ENCODE measurements around the gene VDR. TPM values are rescaled to one million over a fixed set of nuclear protein-coding genes. Genes with fewer than 3 reads are reported as not detected.
A peak's percentile ranks its signal among the peaks of the same experiment; 100 is the strongest.

The VDR gene
- total RNA-seq, 1 donor from 2014 or later = 0.20 TPM

DNA sequence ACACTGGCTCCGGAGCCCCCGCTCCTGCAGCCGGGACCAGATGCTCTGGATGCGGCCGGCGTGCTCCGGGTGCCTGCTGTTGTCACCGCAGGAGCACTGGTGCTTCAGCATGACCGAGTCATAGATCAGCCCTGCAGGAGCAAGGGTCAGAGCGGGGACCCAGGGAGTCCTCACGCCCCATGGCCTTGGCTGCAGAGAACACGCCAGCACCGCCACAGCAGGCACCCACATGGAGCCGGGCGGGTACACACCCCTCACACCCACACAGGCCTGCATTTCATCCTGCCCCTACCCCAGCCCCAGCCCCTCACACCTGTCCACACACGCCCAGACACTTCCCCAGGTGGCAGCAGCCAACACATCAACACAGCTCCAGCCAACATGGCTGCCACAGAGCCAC, 112.9 kb downstream of the VDR start:
- intact Hi-C loops (cut with micrococcal nuclease) = no loop called here
- peak; percentile 21 for DNase-seq
- no peak for ATAC-seq

Other genes with a start within 250 kb of the VDR start
- gene RPAP3, start 199.0 kb downstream of the VDR start, total RNA-seq = 19.9 TPM
- gene ENDOU, start 179.5 kb downstream of the VDR start, total RNA-seq = 0.30 TPM
- gene RAPGEF3, start 146.1 kb downstream of the VDR start, total RNA-seq = 37.6 TPM
- gene SLC48A1, start 131.8 kb downstream of the VDR start, total RNA-seq = 23.7 TPM
- 35.4 TPM for gene HDAC7, start 85.1 kb downstream of the VDR start, total RNA-seq
- 46.8 TPM for gene TMEM106C, start 58.6 kb upstream of the VDR start, total RNA-seq
- 0.25 TPM for gene COL2A1, start 99.5 kb upstream of the VDR start, total RNA-seq
- 7.6 TPM for gene SENP1, start 201.1 kb upstream of the VDR start, total RNA-seq
- 703 TPM for gene PFKM, start 214.4 kb upstream of the VDR start, total RNA-seq

All from left ventricle myocardium superior (tissue), 1 donor.